Brain microvascular endothelial cell (primary cell): Measurements from ENCODE around the gene ELAVL2.
"Not testable (repeated sequence)": the region's sequence is repeated elsewhere in the genome, so short reads cannot be mapped to it uniquely, and the experiment has no call there.

Source experiments
- DNase-seq: peaks from one replicate; pipeline ENCODE4 v3.0.0-alpha.2; 2020
- H3K27ac ChIP-seq: fragments of 250-450 bp; sonication (Bioruptor Pico); 2 replicates; pipeline ENCODE4 v1.5.1; 2020; ENCODE audit warnings: mild to moderate bottlenecking, moderate library complexity
- H3K27me3 ChIP-seq: fragments of 250-450 bp; sonication (Bioruptor Pico); replicated peaks from 2 replicates; pipeline ENCODE4 v1.5.1; 2020; ENCODE audit warnings: mild to moderate bottlenecking
- H3K36me3 ChIP-seq: fragments of 250-450 bp; sonication (Bioruptor Pico); replicated peaks from 2 replicates; pipeline ENCODE4 v1.5.1; 2020; ENCODE audit warnings: mild to moderate bottlenecking
- H3K4me3 ChIP-seq: 2 replicates; pipeline ENCODE4 v1.5.1; 2011; ENCODE audit warnings: low read depth, mild to moderate bottlenecking, control low read depth, low read length, moderate library complexity
- CTCF ChIP-seq: IDR thresholded peaks from 2 replicates; pipeline ENCODE4 v1.5.1; 2011; ENCODE audit warnings: low read depth, mild to moderate bottlenecking, moderate library complexity, low read length, control low read depth, inconsistent platforms; ENCODE audit errors: missing control alignments
- in situ Hi-C: cut with HindIII; loops from 2 replicates; pipeline ENCODE4 v1.10.0; 2017; ENCODE audit warnings: low sequenced_read_pairs, low pct_ligation_motif_present

Gene ELAVL2

DNA sequence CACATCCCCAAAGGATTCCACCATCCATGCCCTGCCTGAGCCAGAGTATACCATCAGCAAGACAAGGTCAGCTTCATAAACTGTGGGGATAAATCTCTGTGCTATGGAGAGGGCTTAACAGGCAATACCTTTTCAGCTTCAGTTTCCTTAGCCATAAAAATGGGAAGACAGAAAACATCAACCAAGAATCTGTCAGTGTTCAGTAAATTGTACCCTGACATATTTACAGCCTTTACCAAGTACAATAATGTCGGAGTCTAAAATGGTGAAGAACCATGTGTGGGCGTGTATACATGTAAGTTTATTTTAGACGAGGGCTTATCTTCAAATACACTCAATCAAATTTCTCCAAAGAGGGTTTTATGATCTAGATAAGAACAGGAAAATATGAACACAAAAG is 94.7 kb downstream of the ELAVL2 start:
- Histone ChIP-seq H3K27me3 (no peaks in the 10 kb centered on the region), H3K4me3 (no peak overlapping the region), H3K36me3 (no peaks in the 10 kb centered on the region), H3K27ac (no peak overlapping the region)
- DNase-seq, result no peak
- in situ Hi-C loops, result no loop called here
- TF ChIP-seq CTCF, result no peak

DNA sequence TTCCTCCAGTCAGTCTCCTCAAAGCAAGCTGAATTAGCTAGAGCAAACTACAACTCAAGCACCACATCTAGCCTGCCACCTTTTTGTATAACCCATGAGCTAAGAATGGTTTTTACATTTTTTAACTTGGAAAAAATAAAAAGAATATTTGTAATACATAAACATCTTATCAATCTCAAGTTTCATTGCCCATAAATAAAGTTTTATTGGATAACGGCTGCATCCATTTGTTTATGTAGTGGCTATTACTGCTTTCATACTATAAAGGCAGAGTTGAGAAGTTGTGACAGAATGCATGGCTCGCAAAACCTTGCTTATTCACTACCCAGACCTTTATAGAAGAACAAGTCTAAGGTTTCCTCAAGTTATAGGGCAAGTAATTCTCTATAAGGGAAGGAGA is 95.7 kb downstream of the ELAVL2 start:
- no peak for TF ChIP-seq CTCF
- no peak for DNase-seq
- in situ Hi-C loops, result no loop called here
- Histone ChIP-seq H3K27me3 (no peaks in the 10 kb centered on the region), H3K27ac (no peak overlapping the region), H3K4me3 (no peak overlapping the region), H3K36me3 (no peaks in the 10 kb centered on the region)

GRCh38 chr9:23728736-23729135 is 97.3 kb downstream of the ELAVL2 start:
- in situ Hi-C loops, result no loop called here
- no peaks in the 10 kb centered on the region for H3K36me3 ChIP-seq
- no peak overlapping the region for H3K27ac ChIP-seq
- no peak overlapping the region for H3K4me3 ChIP-seq
- H3K27me3 ChIP-seq, result no peaks in the 10 kb centered on the region
- DNase-seq, result no peak
- TF ChIP-seq CTCF, result no peak

DNA sequence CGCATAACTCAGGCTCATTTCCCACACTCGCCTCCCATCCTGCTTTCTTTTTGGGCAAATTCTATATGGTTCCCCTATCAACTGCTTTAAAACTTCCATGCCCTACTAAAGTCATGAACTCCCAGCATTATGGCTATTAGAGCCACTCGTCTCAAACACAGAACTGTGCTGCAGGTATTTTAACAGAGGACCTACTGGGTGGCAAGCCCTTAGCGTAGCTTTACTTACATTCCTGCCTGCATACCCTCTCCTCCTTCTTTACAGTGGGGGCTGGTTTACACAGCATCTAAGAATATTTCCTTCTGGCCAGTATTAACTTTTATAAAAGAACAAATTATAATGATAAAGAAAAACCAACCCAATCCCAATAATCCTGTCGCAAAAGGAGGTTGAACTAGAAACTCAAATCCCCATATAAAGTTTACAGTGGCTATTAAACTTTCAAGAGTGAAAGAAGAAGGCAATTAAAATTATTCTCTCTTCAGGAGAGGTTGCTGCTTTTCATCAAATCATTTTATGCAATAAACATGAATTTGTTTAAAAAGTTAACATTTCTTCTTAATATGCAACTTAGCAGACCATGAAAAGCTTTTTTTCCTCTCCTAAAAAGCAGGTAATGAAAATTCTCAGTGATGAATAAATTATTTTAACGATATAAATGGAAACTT is 100.6 kb downstream of the ELAVL2 start:
- H3K36me3 ChIP-seq, result no peaks in the 10 kb centered on the region
- in situ Hi-C loops, result no loop called here
- no peak for DNase-seq
- TF ChIP-seq CTCF, result no peak
- no peak overlapping the region for H3K4me3 ChIP-seq
- H3K27ac ChIP-seq, result no peak overlapping the region
- H3K27me3 ChIP-seq, result no peaks in the 10 kb centered on the region

DNA sequence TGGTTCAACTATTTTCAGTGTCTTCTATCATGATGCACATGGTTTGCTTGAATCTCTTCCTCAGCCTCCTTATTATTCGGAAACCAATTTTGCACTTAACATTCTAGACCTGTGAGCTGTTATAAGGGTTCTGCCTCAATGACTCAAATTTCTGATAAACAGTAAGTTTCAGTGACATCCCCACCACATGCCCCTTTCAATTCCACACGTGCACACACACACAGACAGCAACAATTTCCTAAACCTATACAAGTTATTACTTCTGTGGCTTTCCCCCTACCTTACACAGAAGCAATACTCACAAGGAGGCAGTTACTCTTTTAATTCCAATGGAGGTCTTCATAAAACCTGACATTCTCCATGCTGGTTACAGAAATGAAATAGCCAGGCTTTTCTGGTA is 102.4 kb downstream of the ELAVL2 start:
- H3K4me3 ChIP-seq, result no peak overlapping the region
- DNase-seq, result no peak
- no peak overlapping the region for H3K27ac ChIP-seq
- H3K27me3 ChIP-seq, result no peaks in the 10 kb centered on the region
- no peaks in the 10 kb centered on the region for H3K36me3 ChIP-seq
- in situ Hi-C loops, result no loop called here
- no peak for TF ChIP-seq CTCF

- H3K27ac ChIP-seq, H3K4me3 ChIP-seq, DNase-seq, H3K36me3 ChIP-seq, in situ Hi-C loops, H3K27me3 ChIP-seq: not testable (repeated sequence)
These were observed 103.0 kb downstream of the ELAVL2 start for GRCh38 chr9:23723048-23723447.
